Panc1 (cell line): ENCODE results near the gene HACD2. TPM values are rescaled to one million over a fixed set of nuclear protein-coding genes. Genes with fewer than 3 reads are reported as not detected.

ENCODE experiments used
- ATAC-seq: fragments of 200-7000 bp; cut with Tn5 transposase; 2 replicates; pipeline ENCODE4 v1.9.1; 2020; ENCODE audit warnings: mild to moderate bottlenecking, moderate library complexity
- BruUV-seq: library from RNA; stranded (reverse); fragments of 400-500 nt; replicated peaks from 2 replicates; lab custom pipeline; 2021; lab: Mats Ljungman, UMichigan
- CTCF ChIA-PET: fragments of 300-600 bp; sonication (Branson Sonifier 250); formaldehyde crosslinking; loops from one replicate; lab custom pipeline; 2022; ENCODE audit warnings: antibody characterized with exemption; lab: Charles Lee
- POLR2A ChIA-PET: fragments of 300-600 bp; sonication (Branson Sonifier 250); formaldehyde crosslinking; loops from one replicate; lab custom pipeline; 2022; ENCODE audit warnings: antibody characterized with exemption; lab: Charles Lee
- DNase-seq: peaks from one replicate; pipeline ENCODE4 v3.0.0-alpha.2; 2010; ENCODE audit warnings: low read depth, low spot score
- H3K27ac ChIP-seq: 2 replicates; pipeline ENCODE4 v1.5.1; 2011; ENCODE audit warnings: mild to moderate bottlenecking, low read length, inconsistent platforms
- H3K27me3 ChIP-seq: fragments of 200-500 bp; sonication (Bioruptor generic); 2 replicates; pipeline ENCODE4 v1.6.0; 2014; ENCODE audit warnings: low read length, inconsistent platforms; ENCODE audit not compliant: control insufficient read depth, insufficient read depth
- H3K36me3 ChIP-seq: fragments of 200-500 bp; sonication (Bioruptor generic); 2 replicates; pipeline ENCODE4 v1.5.1; 2014; ENCODE audit warnings: inconsistent platforms, mild to moderate bottlenecking, low read length, moderate library complexity; ENCODE audit not compliant: control insufficient read depth, insufficient read depth
- H3K4me1 ChIP-seq: 2 replicates; pipeline ENCODE4 v1.5.1; 2011; ENCODE audit warnings: inconsistent platforms, mild to moderate bottlenecking, low read length, moderate library complexity; ENCODE audit not compliant: control insufficient read depth, insufficient read depth
- H3K4me3 ChIP-seq, 2 experiments: 2 replicates each; pipeline ENCODE4 v1.5.1; 2011 to 2012; ENCODE audit warnings: low read depth in 2 of 2, low read length in 2 of 2, mild to moderate bottlenecking in 2 of 2, inconsistent platforms in 1 of 2, moderate library complexity in 1 of 2
- H3K9me3 ChIP-seq: fragments of 200-500 bp; sonication (Bioruptor generic); 2 replicates; pipeline ENCODE4 v1.5.1; 2014; ENCODE audit warnings: low read depth, mild to moderate bottlenecking, inconsistent platforms, low read length, moderate library complexity; ENCODE audit not compliant: control insufficient read depth, insufficient read depth
- CTCF ChIP-seq: fragments of 450-650 bp; IDR thresholded peaks from 2 replicates; pipeline ENCODE4 v1.5.1; 2017; ENCODE audit warnings: mild to moderate bottlenecking
- POLR2AphosphoS5 ChIP-seq: IDR thresholded peaks from 2 replicates; pipeline ENCODE4 v1.6.1; 2012; ENCODE audit warnings: mild to moderate bottlenecking, low read depth, low read length, moderate library complexity
- REST ChIP-seq, 2 experiments: IDR thresholded peaks; 2 replicates each; pipeline ENCODE4 v1.6.1; 2011 to 2012; ENCODE audit warnings: low read depth in 2 of 2, control low read depth in 1 of 2, low read length in 1 of 2, mild to moderate bottlenecking in 1 of 2, moderate library complexity in 1 of 2; ENCODE audit not compliant: insufficient read depth in 1 of 2
- SIN3A ChIP-seq: IDR thresholded peaks from 2 replicates; pipeline ENCODE4 v1.6.1; 2012; ENCODE audit warnings: low read depth, mild to moderate bottlenecking, low read length, moderate library complexity, borderline replicate concordance; ENCODE audit not compliant: insufficient read depth
- TCF7L2 ChIP-seq: IDR thresholded peaks from 2 replicates; pipeline ENCODE4 v1.6.1; 2011; ENCODE audit warnings: mild to moderate bottlenecking, low read depth, low read length, inconsistent platforms
- in situ Hi-C: cut with HindIII; loops from 2 replicates; pipeline ENCODE4 v1.10.0; 2016; ENCODE audit warnings: low sequenced_read_pairs, low pct_unique_long_range_greater_than_20kb
- intact Hi-C: fragments of 100-400 bp; cut with micrococcal nuclease; formaldehyde crosslinking; loops from one replicate; pipeline ENCODE4 v1.10.0; 2022; ENCODE audit not compliant: unreplicated experiment
- total RNA-seq: library from RNA; stranded (reverse); gene quantifications from one replicate; pipeline ENCODE4 v1.2.1, GENCODE V29; 2021; ENCODE audit not compliant: unreplicated experiment

Gene HACD2
- total RNA-seq, 1 experiment from 2014 or later, result 58.6 TPM

DNA sequence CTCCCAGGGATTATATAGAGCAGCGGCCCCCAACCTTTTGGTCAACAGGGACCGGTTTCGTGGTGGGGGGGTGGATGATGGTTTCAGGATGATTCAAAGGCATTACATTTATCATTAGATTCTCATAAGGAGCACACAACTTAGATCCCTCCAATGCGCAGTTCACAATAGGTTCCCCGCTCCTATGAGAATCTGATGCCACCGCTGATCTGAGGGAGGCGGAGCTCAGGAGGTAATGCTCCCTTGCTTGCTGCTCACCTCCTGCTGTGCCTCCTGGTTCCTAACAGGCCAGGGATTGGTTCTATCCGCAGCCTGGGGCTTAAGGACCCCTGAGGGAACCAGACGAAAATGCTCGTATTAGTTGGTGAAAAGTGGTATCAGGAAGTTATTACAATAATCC is 1.3 kb upstream of the HACD2 start:
- DNase-seq, result no peak
- no TSS peak for BruUV-seq
- Histone ChIP-seq H3K27ac (peak overlapping the region; percentile 100), H3K4me3 (peak overlapping the region; percentile 92 to 98), H3K9me3 (peaks cover 8% of the 10 kb centered on the region; the same call in 1 of the 2 replicates), H3K4me1 (peaks cover 28% of the 10 kb centered on the region), H3K27me3 (no peaks in the 10 kb centered on the region), H3K36me3 (peaks cover 10% of the 10 kb centered on the region)
- ChIA-PET CTCF (interaction anchor here (1.0 kb wide), 1 partner anchor 10 kb away, joined by 3 read pairs; no protein-coding TSS in a partner anchor), POLR2A (interaction anchor here (0.8 kb wide), 1 partner anchor 19 kb away, joined by 5 read pairs; no protein-coding TSS in a partner anchor)
- TF ChIP-seq CTCF (no peak), POLR2AphosphoS5 (peak; percentile 51; the same call in 1 of the 2 replicates), REST (IDR thresholded peaks at IDR 0.05; ENCODE audit: insufficient read depth in 1 of 2, low read depth in 2 of 2, low read length in 1 of 2) (no peak), SIN3A (no peak), TCF7L2 (no peak)
- intact Hi-C loops (no loop called here), in situ Hi-C loops (no loop called here)
- ATAC-seq, result peak; percentile 32

- Histone ChIP-seq H3K4me1 (peaks cover 28% of the 10 kb centered on the region), H3K27me3 (no peaks in the 10 kb centered on the region), H3K9me3 (no peaks in the 10 kb centered on the region; the same call in 1 of the 2 replicates), H3K36me3 (peaks cover 11% of the 10 kb centered on the region), H3K4me3 (peak overlapping the region; percentile 92 to 98), H3K27ac (peak overlapping the region; percentile 100)
- ATAC-seq (peak; percentile 64), DNase-seq (no peak)
- no TSS peak for BruUV-seq
- in situ Hi-C loops, result no loop called here
- intact Hi-C loops, result no loop called here
- CTCF ChIA-PET, result interaction anchor here (1.2 kb wide), 1 partner anchor 21 kb away, joined by 4 read pairs; no protein-coding TSS in a partner anchor
- POLR2A ChIA-PET, result interaction anchor here (0.6 to 0.7 kb wide), 2 partner anchors 38 to 83 kb away, joined by 3 read pairs; no protein-coding TSS in a partner anchor
- TF ChIP-seq SIN3A (0 out of 2 replicates have a peak, but pooled peaks have one; percentile 74), TCF7L2 (no peak), CTCF (peak; percentile 62), REST (IDR thresholded peaks at IDR 0.05; ENCODE audit: insufficient read depth in 1 of 2, low read depth in 2 of 2, low read length in 1 of 2) (no peak), POLR2AphosphoS5 (no peak)
These were observed 417 bp downstream of the HACD2 start for GRCh38 chr3:123584284-123584987.
